GM23338 (cell line): ENCODE data around the gene REG1B. TPM values are rescaled to one million over a fixed set of nuclear protein-coding genes. Genes with fewer than 3 reads are reported as not detected.

Experiments
- ATAC-seq: fragments of 200-7000 bp; cut with Tn5 transposase; 3 replicates; pipeline ENCODE4 v1.9.1; 2020
- DNase-seq: peaks from one replicate; pipeline ENCODE4 v3.0.0-alpha.2; 2015; ENCODE audit warnings: low spot score
- H2AFZ ChIP-seq: fragments of 200-600 bp; sonication (generic); 2 replicates; pipeline ENCODE4 v1.8.0; 2016; ENCODE audit warnings: antibody characterized with exemption, mild to moderate bottlenecking, moderate library complexity
- H3F3A ChIP-seq: fragments of 200-600 bp; sonication (generic); replicated peaks from 2 replicates; pipeline ENCODE4 v1.8.0; 2017; ENCODE audit warnings: antibody characterized with exemption, mixed run types, low read depth
- H3K27ac ChIP-seq: fragments of 200-600 bp; sonication (generic); 2 replicates; pipeline ENCODE4 v1.6.1; 2016; ENCODE audit warnings: low read depth
- H3K27me3 ChIP-seq: fragments of 200-600 bp; sonication (generic); 2 replicates; pipeline ENCODE4 v1.8.0; 2016; ENCODE audit warnings: mild to moderate bottlenecking, mixed run types, moderate library complexity; ENCODE audit not compliant: insufficient read depth
- H3K36me3 ChIP-seq: fragments of 200-600 bp; sonication (generic); 2 replicates; pipeline ENCODE4 v1.8.0; 2016; ENCODE audit warnings: mild to moderate bottlenecking; ENCODE audit not compliant: insufficient read depth
- H3K4me1 ChIP-seq: fragments of 200-600 bp; sonication (generic); 2 replicates; pipeline ENCODE4 v1.8.0; 2016; ENCODE audit warnings: mild to moderate bottlenecking, moderate library complexity; ENCODE audit not compliant: insufficient read depth
- H3K4me2 ChIP-seq: fragments of 200-600 bp; sonication (generic); 2 replicates; pipeline ENCODE4 v1.7.1; 2017; ENCODE audit warnings: mixed run types
- H3K4me3 ChIP-seq: fragments of 200-600 bp; sonication (generic); 2 replicates; pipeline ENCODE4 v1.6.1; 2016; ENCODE audit warnings: mixed run types
- H3K79me2 ChIP-seq: fragments of 200-600 bp; sonication (generic); replicated peaks from 2 replicates; pipeline ENCODE4 v1.8.0; 2017; ENCODE audit warnings: mild to moderate bottlenecking; ENCODE audit not compliant: insufficient read depth
- H3K9me2 ChIP-seq: fragments of 200-600 bp; sonication (generic); 2 replicates; pipeline ENCODE4 v1.8.0; 2017; ENCODE audit not compliant: insufficient read depth
- H4K20me1 ChIP-seq: fragments of 200-600 bp; sonication (generic); replicated peaks from 2 replicates; pipeline ENCODE4 v1.8.0; 2017; ENCODE audit warnings: mild to moderate bottlenecking; ENCODE audit not compliant: insufficient read depth
- H3K27ac Mint-ChIP-seq: 2 replicates; pipeline ENCODE4 v1.8.0; 2020; ENCODE audit warnings: inconsistent platforms, mild to moderate bottlenecking, moderate library complexity, mixed read lengths
- H3K27me3 Mint-ChIP-seq: 3 replicates; pipeline ENCODE4 v1.8.0; 2022; ENCODE audit warnings: low read depth, mild to moderate bottlenecking, moderate library complexity, mixed read lengths, inconsistent platforms; ENCODE audit not compliant: insufficient read depth, poor library complexity
- H3K36me3 Mint-ChIP-seq: 3 replicates; pipeline ENCODE4 v1.8.0; 2021; ENCODE audit warnings: low read depth, mild to moderate bottlenecking, inconsistent platforms, moderate library complexity, mixed read lengths
- H3K4me1 Mint-ChIP-seq: 3 replicates; pipeline ENCODE4 v1.8.0; 2020; ENCODE audit warnings: mild to moderate bottlenecking, inconsistent platforms, mixed read lengths
- H3K4me3 Mint-ChIP-seq: 3 replicates; pipeline ENCODE4 v1.8.0; 2021; ENCODE audit warnings: moderate library complexity, mild to moderate bottlenecking, inconsistent platforms, mixed read lengths
- H3K9me3 Mint-ChIP-seq: 3 replicates; pipeline ENCODE4 v1.8.0; 2020; ENCODE audit warnings: moderate library complexity, mild to moderate bottlenecking, inconsistent platforms, mixed read lengths
- JUNB ChIP-seq: IDR thresholded peaks from one replicate; pipeline ENCODE4 v1.6.1; 2016; ENCODE audit warnings: antibody characterized with exemption; ENCODE audit not compliant: unreplicated experiment
- POLR2AphosphoS5 ChIP-seq: IDR thresholded peaks from 2 replicates; pipeline ENCODE4 v1.6.1; 2016; ENCODE audit warnings: antibody characterized with exemption, low read depth
- STAT1 ChIP-seq: IDR thresholded peaks from one replicate; pipeline ENCODE4 v1.6.1; 2016; ENCODE audit warnings: antibody characterized with exemption; ENCODE audit not compliant: unreplicated experiment
- ZNF114 ChIP-seq: fragments of 250-450 bp; sonication (Bioruptor Pico); IDR thresholded peaks from 2 replicates; pipeline ENCODE4 v1.5.0; 2020; ENCODE audit warnings: mild to moderate bottlenecking, moderate library complexity
- polyA plus RNA-seq: library from polyadenylated mRNA; unstranded; fragments of >200 nt; fragmentation: Nextera tagmentation; extraction: Ambion mirVana; gene quantifications from 2 replicates; pipeline ENCODE4 v1.2.1, GENCODE V29; 2016
- total RNA-seq: library from RNA; depleted of rRNA; stranded (reverse); fragments of >200 nt; shearing (Covaris generic); gene quantifications from 2 replicates; pipeline ENCODE4 v1.2.3, GENCODE V29; 2014
- TF ChIP-seq, protein P1 (sequence below): IDR thresholded peaks from one replicate; pipeline ENCODE4 v1.6.1; 2018; ENCODE audit warnings: antibody characterized with exemption; ENCODE audit not compliant: unreplicated experiment
- TF ChIP-seq, protein P2 (sequence below): IDR thresholded peaks from 2 replicates; pipeline ENCODE4 v1.6.1; 2016; ENCODE audit warnings: antibody characterized with exemption

The REG1B gene
- total and polyA plus RNA-seq, 2 experiments from 2014 or later, result not detected

DNA sequence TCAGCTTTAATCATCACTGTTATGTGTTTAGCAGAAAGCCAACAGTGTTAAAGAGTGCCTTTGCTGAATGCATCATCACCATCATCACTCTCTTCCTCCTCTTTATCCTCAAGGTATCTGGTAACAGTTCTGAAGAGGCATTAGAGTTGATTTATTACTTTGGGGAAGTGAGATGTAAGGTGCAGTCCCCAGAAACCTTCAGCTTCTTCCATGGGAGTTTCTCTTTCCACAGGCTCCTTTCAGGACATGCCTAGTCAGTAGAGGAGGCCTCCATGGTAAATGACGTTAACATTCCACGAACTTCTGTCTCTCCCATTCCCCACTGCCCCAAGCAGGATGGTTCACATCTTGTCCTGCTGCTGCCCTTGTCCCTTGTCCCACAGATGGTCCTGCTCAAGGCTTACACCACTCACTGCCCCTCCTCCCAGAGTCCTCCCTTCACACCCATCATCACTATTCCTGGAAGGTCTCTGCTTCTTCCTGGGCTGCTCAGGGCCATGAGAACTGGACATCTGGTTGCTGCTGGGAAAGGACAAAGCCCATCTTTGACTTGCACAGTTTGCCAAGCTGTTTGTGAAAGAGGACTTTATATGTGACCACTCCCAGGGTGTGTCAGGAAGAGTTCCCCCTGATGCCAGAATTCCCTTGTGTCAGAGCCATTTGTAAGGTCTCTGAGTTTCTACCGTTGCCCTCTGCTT lies 27.2 kb upstream of the REG1B start:
- peaks cover 7% of the 10 kb centered on the region; the same call in 2 of the 3 replicates for H3K9me3 Mint-ChIP-seq
- Histone ChIP-seq H3K27ac (no peak overlapping the region), H3K9me2 (peaks cover 3% of the 10 kb centered on the region; the same call in 1 of the 2 replicates), H3K36me3 (peaks cover 4% of the 10 kb centered on the region; the same call in 1 of the 2 replicates), H2AFZ (no peak overlapping the region), H3K4me3 (no peak overlapping the region), H3K4me2 (no peak overlapping the region), H3K79me2 (no peaks in the 10 kb centered on the region), H3F3A (no peaks in the 10 kb centered on the region), H3K27me3 (no peaks in the 10 kb centered on the region), H3K4me1 (no peaks in the 10 kb centered on the region), H4K20me1 (no peaks in the 10 kb centered on the region)
- DNase-seq (no peak), ATAC-seq (no peak)
- no peaks in the 10 kb centered on the region for H3K36me3 Mint-ChIP-seq
- no peaks in the 10 kb centered on the region for H3K4me1 Mint-ChIP-seq
- TF ChIP-seq, protein P1, sequence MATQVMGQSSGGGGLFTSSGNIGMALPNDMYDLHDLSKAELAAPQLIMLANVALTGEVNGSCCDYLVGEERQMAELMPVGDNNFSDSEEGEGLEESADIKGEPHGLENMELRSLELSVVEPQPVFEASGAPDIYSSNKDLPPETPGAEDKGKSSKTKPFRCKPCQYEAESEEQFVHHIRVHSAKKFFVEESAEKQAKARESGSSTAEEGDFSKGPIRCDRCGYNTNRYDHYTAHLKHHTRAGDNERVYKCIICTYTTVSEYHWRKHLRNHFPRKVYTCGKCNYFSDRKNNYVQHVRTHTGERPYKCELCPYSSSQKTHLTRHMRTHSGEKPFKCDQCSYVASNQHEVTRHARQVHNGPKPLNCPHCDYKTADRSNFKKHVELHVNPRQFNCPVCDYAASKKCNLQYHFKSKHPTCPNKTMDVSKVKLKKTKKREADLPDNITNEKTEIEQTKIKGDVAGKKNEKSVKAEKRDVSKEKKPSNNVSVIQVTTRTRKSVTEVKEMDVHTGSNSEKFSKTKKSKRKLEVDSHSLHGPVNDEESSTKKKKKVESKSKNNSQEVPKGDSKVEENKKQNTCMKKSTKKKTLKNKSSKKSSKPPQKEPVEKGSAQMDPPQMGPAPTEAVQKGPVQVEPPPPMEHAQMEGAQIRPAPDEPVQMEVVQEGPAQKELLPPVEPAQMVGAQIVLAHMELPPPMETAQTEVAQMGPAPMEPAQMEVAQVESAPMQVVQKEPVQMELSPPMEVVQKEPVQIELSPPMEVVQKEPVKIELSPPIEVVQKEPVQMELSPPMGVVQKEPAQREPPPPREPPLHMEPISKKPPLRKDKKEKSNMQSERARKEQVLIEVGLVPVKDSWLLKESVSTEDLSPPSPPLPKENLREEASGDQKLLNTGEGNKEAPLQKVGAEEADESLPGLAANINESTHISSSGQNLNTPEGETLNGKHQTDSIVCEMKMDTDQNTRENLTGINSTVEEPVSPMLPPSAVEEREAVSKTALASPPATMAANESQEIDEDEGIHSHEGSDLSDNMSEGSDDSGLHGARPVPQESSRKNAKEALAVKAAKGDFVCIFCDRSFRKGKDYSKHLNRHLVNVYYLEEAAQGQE, result no peak
- TF ChIP-seq POLR2AphosphoS5 (no peak), STAT1 (no peak)
- TF ChIP-seq, protein P2, sequence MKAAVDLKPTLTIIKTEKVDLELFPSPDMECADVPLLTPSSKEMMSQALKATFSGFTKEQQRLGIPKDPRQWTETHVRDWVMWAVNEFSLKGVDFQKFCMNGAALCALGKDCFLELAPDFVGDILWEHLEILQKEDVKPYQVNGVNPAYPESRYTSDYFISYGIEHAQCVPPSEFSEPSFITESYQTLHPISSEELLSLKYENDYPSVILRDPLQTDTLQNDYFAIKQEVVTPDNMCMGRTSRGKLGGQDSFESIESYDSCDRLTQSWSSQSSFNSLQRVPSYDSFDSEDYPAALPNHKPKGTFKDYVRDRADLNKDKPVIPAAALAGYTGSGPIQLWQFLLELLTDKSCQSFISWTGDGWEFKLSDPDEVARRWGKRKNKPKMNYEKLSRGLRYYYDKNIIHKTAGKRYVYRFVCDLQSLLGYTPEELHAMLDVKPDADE, result no peak
- H3K27ac Mint-ChIP-seq, result 0 out of 2 replicates have a peak overlapping the region, but pooled peaks have one; percentile 39
- no peak overlapping the region for H3K4me3 Mint-ChIP-seq
- peaks cover 4% of the 10 kb centered on the region for H3K27me3 Mint-ChIP-seq

DNA sequence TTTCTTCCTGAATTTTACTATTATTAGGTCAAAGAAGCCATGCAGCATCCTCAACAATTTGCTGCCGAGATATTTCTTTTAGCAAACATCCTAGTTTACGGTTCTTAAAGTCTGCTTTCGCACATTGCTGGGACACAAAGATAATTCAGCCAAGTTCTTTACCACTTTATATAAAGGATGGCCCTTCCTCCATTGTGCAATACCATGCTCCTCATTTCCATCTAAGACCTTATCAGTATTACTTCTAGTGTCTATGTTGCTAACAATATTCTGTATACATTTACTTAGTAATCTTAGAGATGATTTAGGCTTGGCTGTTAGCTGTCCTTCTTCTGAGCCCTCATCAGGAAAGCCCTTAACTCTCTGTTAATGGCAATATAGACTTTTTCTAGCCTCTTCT lies 24.5 kb upstream of the REG1B start:
- no peak overlapping the region for H2AFZ ChIP-seq
- TF ChIP-seq STAT1 (no peak), JUNB (no peak), ZNF114 (CRISPR knock-in tag) (no peak)
- TF ChIP-seq, protein P1, result no peak

More for the DNA sequence above, 24.5 kb upstream of the REG1B start:
- H3K9me3 Mint-ChIP-seq, result peaks cover 4% of the 10 kb centered on the region; the same call in 1 of the 3 replicates
- H3K27me3 Mint-ChIP-seq, result peaks cover 5% of the 10 kb centered on the region
- H3K79me2 ChIP-seq, result no peaks in the 10 kb centered on the region
- DNase-seq (no peak), ATAC-seq (no peak)
- no peaks in the 10 kb centered on the region for H3K27me3 ChIP-seq
- H3K4me3 ChIP-seq, result no peak overlapping the region
- no peak overlapping the region for H3K4me3 Mint-ChIP-seq
- no peaks in the 10 kb centered on the region for H4K20me1 ChIP-seq
- no peak overlapping the region for H3K4me2 ChIP-seq
- H3F3A ChIP-seq, result no peaks in the 10 kb centered on the region
- no peaks in the 10 kb centered on the region; the same call in 1 of the 2 replicates for H3K9me2 ChIP-seq
- H3K36me3 ChIP-seq, result no peaks in the 10 kb centered on the region
- no peaks in the 10 kb centered on the region for H3K4me1 Mint-ChIP-seq
- H3K4me1 ChIP-seq, result no peaks in the 10 kb centered on the region
- no peak overlapping the region for H3K27ac Mint-ChIP-seq
- no peak overlapping the region for H3K27ac ChIP-seq
- no peaks in the 10 kb centered on the region for H3K36me3 Mint-ChIP-seq
